ENCODE data around the gene RBMS2. TPM values are rescaled to one million over a fixed set of nuclear protein-coding genes. Genes with fewer than 3 reads are reported as not detected.

Gene RBMS2
- polyA plus RNA-seq, 1 of the 3 experiments (the other 2 are of a cell fraction): 8.9 TPM

DNA sequence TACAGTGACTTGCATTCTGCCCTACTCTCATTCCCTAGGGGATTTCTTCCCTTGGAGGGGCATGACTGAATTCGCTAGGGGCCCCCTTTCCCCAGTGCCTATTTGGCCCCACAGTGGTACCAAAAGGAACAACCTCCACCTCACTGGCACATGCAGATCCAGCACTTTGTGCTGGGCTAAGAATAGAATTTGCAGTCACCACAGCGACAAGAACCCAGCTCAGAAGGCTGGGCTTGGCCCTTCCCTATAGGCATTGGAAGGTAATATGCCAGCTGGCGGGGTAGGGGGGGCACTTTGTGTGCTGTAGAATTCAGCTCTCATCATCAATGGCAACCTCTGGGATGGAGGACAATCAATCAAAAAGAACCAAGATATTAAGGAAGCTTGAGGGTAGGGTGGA, 94.6 kb downstream of the RBMS2 start (continued):
- TF ChIP-seq, protein P1, sequence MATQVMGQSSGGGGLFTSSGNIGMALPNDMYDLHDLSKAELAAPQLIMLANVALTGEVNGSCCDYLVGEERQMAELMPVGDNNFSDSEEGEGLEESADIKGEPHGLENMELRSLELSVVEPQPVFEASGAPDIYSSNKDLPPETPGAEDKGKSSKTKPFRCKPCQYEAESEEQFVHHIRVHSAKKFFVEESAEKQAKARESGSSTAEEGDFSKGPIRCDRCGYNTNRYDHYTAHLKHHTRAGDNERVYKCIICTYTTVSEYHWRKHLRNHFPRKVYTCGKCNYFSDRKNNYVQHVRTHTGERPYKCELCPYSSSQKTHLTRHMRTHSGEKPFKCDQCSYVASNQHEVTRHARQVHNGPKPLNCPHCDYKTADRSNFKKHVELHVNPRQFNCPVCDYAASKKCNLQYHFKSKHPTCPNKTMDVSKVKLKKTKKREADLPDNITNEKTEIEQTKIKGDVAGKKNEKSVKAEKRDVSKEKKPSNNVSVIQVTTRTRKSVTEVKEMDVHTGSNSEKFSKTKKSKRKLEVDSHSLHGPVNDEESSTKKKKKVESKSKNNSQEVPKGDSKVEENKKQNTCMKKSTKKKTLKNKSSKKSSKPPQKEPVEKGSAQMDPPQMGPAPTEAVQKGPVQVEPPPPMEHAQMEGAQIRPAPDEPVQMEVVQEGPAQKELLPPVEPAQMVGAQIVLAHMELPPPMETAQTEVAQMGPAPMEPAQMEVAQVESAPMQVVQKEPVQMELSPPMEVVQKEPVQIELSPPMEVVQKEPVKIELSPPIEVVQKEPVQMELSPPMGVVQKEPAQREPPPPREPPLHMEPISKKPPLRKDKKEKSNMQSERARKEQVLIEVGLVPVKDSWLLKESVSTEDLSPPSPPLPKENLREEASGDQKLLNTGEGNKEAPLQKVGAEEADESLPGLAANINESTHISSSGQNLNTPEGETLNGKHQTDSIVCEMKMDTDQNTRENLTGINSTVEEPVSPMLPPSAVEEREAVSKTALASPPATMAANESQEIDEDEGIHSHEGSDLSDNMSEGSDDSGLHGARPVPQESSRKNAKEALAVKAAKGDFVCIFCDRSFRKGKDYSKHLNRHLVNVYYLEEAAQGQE (IDR thresholded peaks at IDR 0.05; ENCODE audit: low read depth, low read length): no peak
- TF ChIP-seq RXRA (IDR thresholded peaks at IDR 0.05; ENCODE audit: borderline replicate concordance, low read depth) (no peak), ELF1 (IDR thresholded peaks at IDR 0.05) (no peak), NRF1 (IDR thresholded peaks at IDR 0.05; ENCODE audit: low read depth, low read length) (no peak), RAD21 (IDR thresholded peaks at IDR 0.05; ENCODE audit: low read length) (no peak), EZH2phosphoT487 (IDR thresholded peaks at IDR 0.05; ENCODE audit: borderline replicate concordance, low read depth) (no peak)
- TF ChIP-seq, protein P2, sequence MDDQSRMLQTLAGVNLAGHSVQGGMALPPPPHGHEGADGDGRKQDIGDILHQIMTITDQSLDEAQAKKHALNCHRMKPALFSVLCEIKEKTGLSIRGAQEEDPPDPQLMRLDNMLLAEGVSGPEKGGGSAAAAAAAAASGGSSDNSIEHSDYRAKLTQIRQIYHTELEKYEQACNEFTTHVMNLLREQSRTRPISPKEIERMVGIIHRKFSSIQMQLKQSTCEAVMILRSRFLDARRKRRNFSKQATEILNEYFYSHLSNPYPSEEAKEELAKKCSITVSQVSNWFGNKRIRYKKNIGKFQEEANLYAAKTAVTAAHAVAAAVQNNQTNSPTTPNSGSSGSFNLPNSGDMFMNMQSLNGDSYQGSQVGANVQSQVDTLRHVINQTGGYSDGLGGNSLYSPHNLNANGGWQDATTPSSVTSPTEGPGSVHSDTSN (IDR thresholded peaks at IDR 0.05): no peak

DNA sequence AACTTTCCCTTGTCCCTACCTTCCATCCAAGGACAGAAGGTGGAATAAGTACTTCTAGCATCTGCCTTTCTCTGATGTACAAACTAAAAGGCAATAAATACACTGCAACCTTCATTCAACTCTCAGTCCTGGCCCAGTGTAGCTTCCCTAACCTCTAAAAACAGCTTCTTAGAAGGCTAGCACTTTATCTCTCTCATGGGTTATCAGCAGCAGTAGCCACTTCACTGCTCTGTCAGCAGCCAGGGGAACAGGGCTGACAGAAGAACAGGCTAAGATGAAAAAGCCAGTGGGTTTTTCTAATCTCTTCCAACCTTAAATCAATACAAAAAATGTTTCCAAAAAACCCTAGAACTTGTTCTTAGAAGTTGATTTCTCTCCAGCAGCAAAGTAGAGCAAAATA, 95.3 kb downstream of the RBMS2 start:
- Histone ChIP-seq H4K20me1 (ENCODE audit: insufficient read depth) (peaks cover 57% of the 10 kb centered on the region), H3K36me3 (replicated peaks in 1 of 2; ENCODE audit: control insufficient read depth in 1 of 2, insufficient read depth in 2 of 2, low read length in 1 of 2) (peaks cover 64 to 83% of the 10 kb centered on the region in 2 experiments), H3K4me1 (ENCODE audit: control insufficient read depth in 1 of 2, insufficient read depth in 2 of 2, low read depth in 1 of 2, low read length in 1 of 2) (no peaks in the 10 kb centered on the region), H3K79me2 (ENCODE audit: insufficient read depth) (peaks cover 66% of the 10 kb centered on the region), H2AFZ (ENCODE audit: low read depth) (no peak overlapping the region), H3K4me2 (no peak overlapping the region), H3K27me3 (ENCODE audit: insufficient read depth) (no peaks in the 10 kb centered on the region), H3K4me3 (ENCODE audit: low read depth in 2 of 2, low read length in 1 of 2) (no peak overlapping the region), H3K9ac (no peak overlapping the region), H3K9me3 (no peaks in the 10 kb centered on the region), H3K27ac (ENCODE audit: low read depth in 2 of 2, low read length in 1 of 2) (no peak overlapping the region), H3K9me2 (no peaks in the 10 kb centered on the region), H3F3A (replicated peaks; ENCODE audit: insufficient read depth) (peaks cover 2% of the 10 kb centered on the region)
- ChIA-PET POLR2A (no interaction called here), CTCF (interaction anchor here (1.0 to 1.6 kb wide), 3 partner anchors 9 to 20 kb away, joined by 3 to 12 read pairs (median 4); no protein-coding TSS in a partner anchor)
- no peak for TF ChIP-seq MXI1 (IDR thresholded peaks at IDR 0.05; ENCODE audit: low read depth, low read length)
- no peak for TF ChIP-seq SMC3 (IDR thresholded peaks at IDR 0.05; ENCODE audit: low read depth, low read length)
- TF ChIP-seq YY1 (IDR thresholded peaks at IDR 0.05; ENCODE audit: low read depth): no peak
- TF ChIP-seq JUND (IDR thresholded peaks at IDR 0.05): no peak
- TF ChIP-seq, protein P3, sequence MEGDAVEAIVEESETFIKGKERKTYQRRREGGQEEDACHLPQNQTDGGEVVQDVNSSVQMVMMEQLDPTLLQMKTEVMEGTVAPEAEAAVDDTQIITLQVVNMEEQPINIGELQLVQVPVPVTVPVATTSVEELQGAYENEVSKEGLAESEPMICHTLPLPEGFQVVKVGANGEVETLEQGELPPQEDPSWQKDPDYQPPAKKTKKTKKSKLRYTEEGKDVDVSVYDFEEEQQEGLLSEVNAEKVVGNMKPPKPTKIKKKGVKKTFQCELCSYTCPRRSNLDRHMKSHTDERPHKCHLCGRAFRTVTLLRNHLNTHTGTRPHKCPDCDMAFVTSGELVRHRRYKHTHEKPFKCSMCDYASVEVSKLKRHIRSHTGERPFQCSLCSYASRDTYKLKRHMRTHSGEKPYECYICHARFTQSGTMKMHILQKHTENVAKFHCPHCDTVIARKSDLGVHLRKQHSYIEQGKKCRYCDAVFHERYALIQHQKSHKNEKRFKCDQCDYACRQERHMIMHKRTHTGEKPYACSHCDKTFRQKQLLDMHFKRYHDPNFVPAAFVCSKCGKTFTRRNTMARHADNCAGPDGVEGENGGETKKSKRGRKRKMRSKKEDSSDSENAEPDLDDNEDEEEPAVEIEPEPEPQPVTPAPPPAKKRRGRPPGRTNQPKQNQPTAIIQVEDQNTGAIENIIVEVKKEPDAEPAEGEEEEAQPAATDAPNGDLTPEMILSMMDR (IDR thresholded peaks at IDR 0.05): no peak
- no peak for TF ChIP-seq CHD2 (IDR thresholded peaks at IDR 0.05; ENCODE audit: low read length, partially characterized antibody)
- no peak for TF ChIP-seq FOXJ3 (CRISPR knock-in tag; IDR thresholded peaks at IDR 0.05)
- no peak for TF ChIP-seq RFX5 (IDR thresholded peaks at IDR 0.05; ENCODE audit: low read length)
- TF ChIP-seq RXRA (IDR thresholded peaks at IDR 0.05; ENCODE audit: borderline replicate concordance, low read depth): no peak
- no peak for TF ChIP-seq ELF1 (IDR thresholded peaks at IDR 0.05)
- no peak for TF ChIP-seq TCF12 (IDR thresholded peaks at IDR 0.05)
- no peak for TF ChIP-seq SIN3A (IDR thresholded peaks at IDR 0.05; ENCODE audit: borderline replicate concordance, low read depth, low read length)
- TF ChIP-seq NFIC (IDR thresholded peaks at IDR 0.05; ENCODE audit: borderline replicate concordance): no peak
- TF ChIP-seq TAF1 (IDR thresholded peaks at IDR 0.05; ENCODE audit: borderline replicate concordance, low read depth, low read length): no peak
- TF ChIP-seq, protein P4, sequence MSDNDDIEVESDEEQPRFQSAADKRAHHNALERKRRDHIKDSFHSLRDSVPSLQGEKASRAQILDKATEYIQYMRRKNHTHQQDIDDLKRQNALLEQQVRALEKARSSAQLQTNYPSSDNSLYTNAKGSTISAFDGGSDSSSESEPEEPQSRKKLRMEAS (IDR thresholded peaks at IDR 0.05; ENCODE audit: low read depth): no peak
- DNase-seq: no peak
